WTC11 (cell line): ENCODE data around the gene RYR1. TPM values are rescaled to one million over a fixed set of nuclear protein-coding genes. Genes with fewer than 3 reads are reported as not detected.

Experiments used
- ATAC-seq: fragments of 200-7000 bp; cut with Tn5 transposase; 2 replicates; pipeline ENCODE4 v1.10.0; 2021; ENCODE audit warnings: mild to moderate bottlenecking, moderate library complexity
- CTCF ChIA-PET: fragments of 300-600 bp; sonication (Branson Sonifier 250); formaldehyde crosslinking; loops from one replicate; lab custom pipeline; 2021; ENCODE audit warnings: antibody characterized with exemption; lab: Charles Lee
- POLR2A ChIA-PET: fragments of 350-600 bp; sonication (Branson Sonifier 250); formaldehyde crosslinking; loops from one replicate; lab custom pipeline; 2021; ENCODE audit warnings: antibody characterized with exemption; lab: Charles Lee
- DNase-seq: peaks from one replicate; pipeline ENCODE4 v3.0.0; 2021; ENCODE audit warnings: low spot score
- H3K27ac Mint-ChIP-seq: 2 replicates; pipeline ENCODE4 v1.8.0; 2021; ENCODE audit warnings: mixed read lengths
- H3K27me3 Mint-ChIP-seq: 2 replicates; pipeline ENCODE4 v1.8.0; 2021; ENCODE audit warnings: low read depth, mild to moderate bottlenecking, moderate library complexity, mixed read lengths
- H3K36me3 Mint-ChIP-seq: 2 replicates; pipeline ENCODE4 v1.8.0; 2021; ENCODE audit warnings: mixed read lengths
- H3K4me1 Mint-ChIP-seq: 2 replicates; pipeline ENCODE4 v1.8.0; 2022; ENCODE audit warnings: mixed read lengths
- H3K4me3 Mint-ChIP-seq: 2 replicates; pipeline ENCODE4 v1.8.0; 2021; ENCODE audit warnings: mild to moderate bottlenecking, moderate library complexity, mixed read lengths
- H3K9me3 Mint-ChIP-seq: 2 replicates; pipeline ENCODE4 v1.8.0; 2021; ENCODE audit warnings: mixed read lengths
- CREB1 ChIP-seq: sonication (generic); formaldehyde crosslinking; IDR thresholded peaks from 2 replicates; pipeline ENCODE4 v1.8.0; 2023; ENCODE audit warnings: mild to moderate bottlenecking, missing genetic modification reagents
- CREM ChIP-seq: sonication (generic); formaldehyde crosslinking; IDR thresholded peaks from 2 replicates; pipeline ENCODE4 v1.8.1; 2022; ENCODE audit warnings: mild to moderate bottlenecking, missing genetic modification reagents, moderate library complexity
- CTCF ChIP-seq: fragments of 200-600 bp; IDR thresholded peaks from 2 replicates; pipeline ENCODE4 v1.8.0; 2022; ENCODE audit warnings: antibody characterized with exemption
- ESRRA ChIP-seq: sonication (generic); formaldehyde crosslinking; IDR thresholded peaks from 2 replicates; pipeline ENCODE4 v1.8.1; 2022; ENCODE audit warnings: mild to moderate bottlenecking, missing genetic modification reagents, borderline replicate concordance
- ETV6 ChIP-seq: sonication (generic); formaldehyde crosslinking; IDR thresholded peaks from 2 replicates; pipeline ENCODE4 v1.8.1; 2022; ENCODE audit warnings: mild to moderate bottlenecking, missing genetic modification reagents
- GTF2I ChIP-seq: fragments of 250-450 bp; sonication (Bioruptor Pico); conservative IDR thresholded peaks from 2 replicates; pipeline ENCODE4 v1.4.0; 2021; ENCODE audit warnings: mild to moderate bottlenecking
- JUN ChIP-seq: sonication (generic); formaldehyde crosslinking; IDR thresholded peaks from 2 replicates; pipeline ENCODE4 v1.8.0; 2023; ENCODE audit warnings: mild to moderate bottlenecking, missing genetic modification reagents
- KAT7 ChIP-seq: sonication (generic); formaldehyde crosslinking; IDR thresholded peaks from 2 replicates; pipeline ENCODE4 v1.8.1; 2023; ENCODE audit warnings: missing genetic modification reagents, mild to moderate bottlenecking, borderline replicate concordance
- MYBL2 ChIP-seq: sonication (generic); formaldehyde crosslinking; IDR thresholded peaks from 2 replicates; pipeline ENCODE4 v1.8.1; 2023; ENCODE audit warnings: mild to moderate bottlenecking, moderate library complexity, missing genetic modification reagents
- NFATC4 ChIP-seq: fragments of 250-450 bp; sonication (Bioruptor Pico); IDR thresholded peaks from 2 replicates; pipeline ENCODE4 v1.9.0; 2021; ENCODE audit warnings: mild to moderate bottlenecking
- PRDM15 ChIP-seq: sonication (generic); formaldehyde crosslinking; IDR thresholded peaks from 2 replicates; pipeline ENCODE4 v1.8.0; 2022; ENCODE audit warnings: missing genetic modification reagents
- PRRX2 ChIP-seq: fragments of 250-450 bp; sonication (Bioruptor Pico); IDR thresholded peaks from 2 replicates; pipeline ENCODE4 v1.8.0; 2021; ENCODE audit warnings: mild to moderate bottlenecking
- RELA ChIP-seq: sonication (generic); formaldehyde crosslinking; IDR thresholded peaks from 2 replicates; pipeline ENCODE4 v1.8.1; 2022; ENCODE audit warnings: missing genetic modification reagents, mild to moderate bottlenecking, borderline replicate concordance
- SMAD4 ChIP-seq: sonication (generic); formaldehyde crosslinking; IDR thresholded peaks from 2 replicates; pipeline ENCODE4 v1.8.0; 2022; ENCODE audit warnings: mild to moderate bottlenecking, missing genetic modification reagents
- TP53 ChIP-seq: sonication (generic); formaldehyde crosslinking; IDR thresholded peaks from 2 replicates; pipeline ENCODE4 v1.8.1; 2023; ENCODE audit warnings: mild to moderate bottlenecking, missing genetic modification reagents
- USF1 ChIP-seq: sonication (generic); formaldehyde crosslinking; IDR thresholded peaks from 2 replicates; pipeline ENCODE4 v1.8.0; 2022; ENCODE audit warnings: mild to moderate bottlenecking, missing genetic modification reagents
- ZNF219 ChIP-seq: sonication (generic); formaldehyde crosslinking; IDR thresholded peaks from 2 replicates; pipeline ENCODE4 v1.8.0; 2023; ENCODE audit warnings: missing genetic modification reagents, mild to moderate bottlenecking, borderline replicate concordance
- ZNF263 ChIP-seq: sonication (generic); formaldehyde crosslinking; IDR thresholded peaks from 2 replicates; pipeline ENCODE4 v1.8.1; 2022; ENCODE audit warnings: low read depth, mild to moderate bottlenecking, moderate library complexity, missing genetic modification reagents
- ZNF317 ChIP-seq: sonication (generic); formaldehyde crosslinking; IDR thresholded peaks from 2 replicates; pipeline ENCODE4 v1.8.1; 2023; ENCODE audit warnings: low read depth, mild to moderate bottlenecking, moderate library complexity, missing genetic modification reagents, borderline replicate concordance
- ZNF396 ChIP-seq: fragments of 250-450 bp; sonication (Bioruptor Pico); IDR thresholded peaks from 2 replicates; pipeline ENCODE4 v1.8.0; 2021; ENCODE audit warnings: mild to moderate bottlenecking, moderate library complexity, borderline replicate concordance
- ZNF416 ChIP-seq: fragments of 250-450 bp; sonication (Bioruptor Pico); IDR thresholded peaks from 2 replicates; pipeline ENCODE4 v1.9.0; 2021; ENCODE audit warnings: mild to moderate bottlenecking, inconsistent platforms
- total RNA-seq: library from RNA; stranded (reverse); gene quantifications from 3 replicates; pipeline ENCODE4 v1.2.3, GENCODE V29; 2021
- TF ChIP-seq, protein P1 (sequence below): fragments of 250-450 bp; sonication (Bioruptor Pico); IDR thresholded peaks from 2 replicates; pipeline ENCODE4 v1.8.0; 2021; ENCODE audit warnings: mild to moderate bottlenecking
- TF ChIP-seq, protein P2 (sequence below): sonication (generic); formaldehyde crosslinking; IDR thresholded peaks from 2 replicates; pipeline ENCODE4 v1.8.1; 2023; ENCODE audit warnings: mild to moderate bottlenecking, missing genetic modification reagents, moderate library complexity

Gene RYR1
- total RNA-seq, 1 experiment from 2014 or later = 24.2 TPM

DNA sequence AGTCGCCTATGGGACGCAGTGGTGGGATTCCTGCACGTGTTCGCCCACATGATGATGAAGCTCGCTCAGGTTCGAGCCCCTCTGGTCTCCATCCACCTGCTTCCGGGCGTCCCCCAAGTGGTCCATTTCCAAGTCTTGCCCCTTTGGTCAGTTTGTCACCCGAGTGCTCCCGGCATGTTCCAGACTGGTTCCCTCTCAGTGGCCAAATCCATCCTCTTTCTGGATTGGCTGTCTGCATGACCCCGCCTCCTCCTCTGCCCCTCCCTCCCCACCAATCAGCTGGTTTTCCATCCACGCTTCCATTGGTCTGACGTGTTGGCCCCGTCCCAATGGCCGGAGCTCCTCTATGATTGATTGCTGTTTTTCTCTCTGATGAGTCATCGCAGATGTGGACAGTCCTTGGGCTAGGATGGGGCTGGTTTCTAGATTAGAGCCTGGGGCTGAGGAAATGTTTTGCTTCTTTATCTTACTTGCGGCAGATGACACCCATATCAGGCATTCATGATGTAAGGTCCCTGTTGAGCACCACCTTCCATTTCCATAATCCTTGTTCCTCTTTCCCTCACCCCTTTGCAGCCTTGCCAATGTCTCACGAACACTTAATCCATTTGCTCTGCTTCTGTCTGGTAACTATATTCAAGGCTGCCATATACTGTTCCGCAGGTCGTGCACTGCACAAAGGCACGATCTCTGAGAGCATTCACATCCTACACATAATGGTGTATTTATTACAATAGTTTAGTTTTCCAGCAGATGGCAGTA, 110.5 kb downstream of the RYR1 start (continued):
- TF ChIP-seq USF1 (CRISPR knock-in tag) (no peak), ZNF263 (CRISPR knock-in tag) (no peak), ESRRA (CRISPR knock-in tag) (no peak), ZNF219 (no peak), JUN (CRISPR knock-in tag) (no peak), MYBL2 (CRISPR knock-in tag) (no peak)
- TF ChIP-seq, protein P1, sequence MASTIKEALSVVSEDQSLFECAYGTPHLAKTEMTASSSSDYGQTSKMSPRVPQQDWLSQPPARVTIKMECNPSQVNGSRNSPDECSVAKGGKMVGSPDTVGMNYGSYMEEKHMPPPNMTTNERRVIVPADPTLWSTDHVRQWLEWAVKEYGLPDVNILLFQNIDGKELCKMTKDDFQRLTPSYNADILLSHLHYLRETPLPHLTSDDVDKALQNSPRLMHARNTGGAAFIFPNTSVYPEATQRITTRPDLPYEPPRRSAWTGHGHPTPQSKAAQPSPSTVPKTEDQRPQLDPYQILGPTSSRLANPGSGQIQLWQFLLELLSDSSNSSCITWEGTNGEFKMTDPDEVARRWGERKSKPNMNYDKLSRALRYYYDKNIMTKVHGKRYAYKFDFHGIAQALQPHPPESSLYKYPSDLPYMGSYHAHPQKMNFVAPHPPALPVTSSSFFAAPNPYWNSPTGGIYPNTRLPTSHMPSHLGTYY (CRISPR knock-in tag) = no peak

- peaks cover 9% of the 10 kb centered on the region for H3K4me1 Mint-ChIP-seq
- ChIA-PET CTCF (interaction anchor here (0.9 to 2.5 kb wide), 7 partner anchors 38 to 248 kb away, joined by 3 to 13 read pairs (median 4); partner anchors contain the start of genes EIF3K and FAM98C), POLR2A (no interaction called here)
- H3K9me3 Mint-ChIP-seq = peaks cover 10% of the 10 kb centered on the region
- no peak for DNase-seq
- TF ChIP-seq CTCF = 0 out of 2 replicates have a peak, but pooled peaks have one; percentile 19
- TF ChIP-seq USF1 (CRISPR knock-in tag) = peak; percentile 61
- no peak for TF ChIP-seq TP53 (CRISPR knock-in tag)
- TF ChIP-seq CREM (CRISPR knock-in tag) = no peak
- TF ChIP-seq ZNF317 (CRISPR knock-in tag) = no peak
- no peak for TF ChIP-seq GTF2I
- TF ChIP-seq, protein P2, sequence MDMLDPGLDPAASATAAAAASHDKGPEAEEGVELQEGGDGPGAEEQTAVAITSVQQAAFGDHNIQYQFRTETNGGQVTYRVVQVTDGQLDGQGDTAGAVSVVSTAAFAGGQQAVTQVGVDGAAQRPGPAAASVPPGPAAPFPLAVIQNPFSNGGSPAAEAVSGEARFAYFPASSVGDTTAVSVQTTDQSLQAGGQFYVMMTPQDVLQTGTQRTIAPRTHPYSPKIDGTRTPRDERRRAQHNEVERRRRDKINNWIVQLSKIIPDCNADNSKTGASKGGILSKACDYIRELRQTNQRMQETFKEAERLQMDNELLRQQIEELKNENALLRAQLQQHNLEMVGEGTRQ (CRISPR knock-in tag) = peak; percentile 78
- TF ChIP-seq, all 79 proteins: peak for 3
- Mint-ChIP-seq H3K4me3 (no peak overlapping the region), H3K27me3 (no peaks in the 10 kb centered on the region), H3K27ac (peak overlapping the region; percentile 74), H3K36me3 (peaks cover 14% of the 10 kb centered on the region)
- ATAC-seq = peak; percentile 80
These were observed 111.3 kb downstream of the RYR1 start for GRCh38 chr19:38544569-38545315.

- DNase-seq = no peak
- no peak overlapping the region for H3K27ac Mint-ChIP-seq
- ChIA-PET CTCF (interaction anchor here (0.9 to 2.5 kb wide), 4 partner anchors 39 to 143 kb away, joined by 3 to 13 read pairs (median 6); partner anchors contain the start of genes EIF3K and FAM98C), POLR2A (no interaction called here)
- H3K27me3 Mint-ChIP-seq = no peaks in the 10 kb centered on the region
- ATAC-seq = no peak
- H3K9me3 Mint-ChIP-seq = peaks cover 10% of the 10 kb centered on the region
- peaks cover 13% of the 10 kb centered on the region for H3K4me1 Mint-ChIP-seq
- peaks cover 14% of the 10 kb centered on the region for H3K36me3 Mint-ChIP-seq
- H3K4me3 Mint-ChIP-seq = no peak overlapping the region
- TF ChIP-seq MYBL2 (CRISPR knock-in tag) (no peak), PRRX2 (CRISPR knock-in tag) (no peak), ZNF396 (CRISPR knock-in tag) (no peak), NFATC4 (no peak), SMAD4 (no peak), PRDM15 (CRISPR knock-in tag) (no peak), CREB1 (CRISPR knock-in tag) (no peak), RELA (CRISPR knock-in tag) (no peak), ETV6 (CRISPR knock-in tag) (no peak), KAT7 (CRISPR knock-in tag) (no peak), ZNF416 (no peak)
These were observed 112.1 kb downstream of the RYR1 start for GRCh38 chr19:38545596-38545995.
